Activated B cell treated with CpG ODN at 0.5 μM for 24 hours (primary cell): ENCODE data around the gene BRCA2. TPM values are rescaled to one million over a fixed set of nuclear protein-coding genes. Genes with fewer than 3 reads are reported as not detected.
"Not testable (repeated sequence)": the region's sequence is repeated elsewhere in the genome, so short reads cannot be mapped to it uniquely, and the experiment has no call there.

ENCODE experiments used
- ATAC-seq: fragments of 200-7000 bp; cut with Tn5 transposase; one replicate; pipeline ENCODE4 v1.10.0; 2021; ENCODE audit warnings: low read depth, mild to moderate bottlenecking, moderate library complexity
- CTCF ChIA-PET: fragments of 350-600 bp; sonication (Branson Sonifier 250); formaldehyde crosslinking; loops from one replicate; lab custom pipeline; 2021; ENCODE audit warnings: antibody characterized with exemption; lab: Charles Lee
- POLR2A ChIA-PET: fragments of 350-600 bp; sonication (Branson Sonifier 250); formaldehyde crosslinking; loops from one replicate; lab custom pipeline; 2021; ENCODE audit warnings: antibody characterized with exemption; lab: Charles Lee
- DNase-seq: peaks from one replicate; pipeline ENCODE4 v3.0.0; 2022
- H3K27ac Mint-ChIP-seq: one replicate; pipeline ENCODE4 v1.8.0; 2020; ENCODE audit warnings: mixed read lengths
- H3K27me3 Mint-ChIP-seq: one replicate; pipeline ENCODE4 v1.8.0; 2021; ENCODE audit warnings: mixed read lengths
- H3K36me3 Mint-ChIP-seq: one replicate; pipeline ENCODE4 v1.8.0; 2021; ENCODE audit warnings: low read depth, mixed read lengths
- H3K4me1 Mint-ChIP-seq: one replicate; pipeline ENCODE4 v1.8.0; 2021; ENCODE audit warnings: mixed read lengths
- H3K4me3 Mint-ChIP-seq: one replicate; pipeline ENCODE4 v1.8.0; 2020; ENCODE audit warnings: mild to moderate bottlenecking, mixed read lengths
- H3K9me3 Mint-ChIP-seq: one replicate; pipeline ENCODE4 v1.8.0; 2020; ENCODE audit warnings: mixed read lengths
- CTCF ChIP-seq: fragments of 200-600 bp; IDR thresholded peaks from one replicate; pipeline ENCODE4 v1.8.0; 2022; ENCODE audit warnings: antibody characterized with exemption, mild to moderate bottlenecking
- intact Hi-C: fragments of 100-400 bp; cut with micrococcal nuclease; formaldehyde crosslinking; loops from one replicate; pipeline ENCODE4 v1.15.1; 2024
- total RNA-seq: library from RNA; stranded (reverse); gene quantifications from 2 replicates; pipeline ENCODE4 v1.2.3, GENCODE V29; 2022

Gene BRCA2
- total RNA-seq, 1 donor from 2014 or later, result 6.6 TPM

- intact Hi-C loops, result no loop called here
- CTCF ChIA-PET, result no interaction called here
These were observed 15.1 kb downstream of the BRCA2 start for GRCh38 chr13:32330441-32330840.

GRCh38 chr13:32334671-32335070 is 19.4 kb downstream of the BRCA2 start:
- H3K4me1 Mint-ChIP-seq, result no peaks in the 10 kb centered on the region
- ChIA-PET CTCF (interaction anchor here (0.6 kb wide), 1 partner anchor 324 kb away, joined by 3 read pairs; no protein-coding TSS in a partner anchor), POLR2A (no interaction called here)
- peaks cover 50% of the 10 kb centered on the region for H3K36me3 Mint-ChIP-seq
- ATAC-seq, result no peak
- H3K9me3 Mint-ChIP-seq, result peaks cover 5% of the 10 kb centered on the region
- H3K27me3 Mint-ChIP-seq, result no peaks in the 10 kb centered on the region
- H3K27ac Mint-ChIP-seq, result no peak overlapping the region
- no peak for TF ChIP-seq CTCF
- intact Hi-C loops, result no loop called here
- DNase-seq, result no peak
- no peak overlapping the region for H3K4me3 Mint-ChIP-seq

More at GRCh38 chr13:32330441-32330840, 15.1 kb downstream of the BRCA2 start:
- no peak for TF ChIP-seq CTCF
- Mint-ChIP-seq H3K27ac (no peak overlapping the region), H3K27me3 (no peaks in the 10 kb centered on the region), H3K4me3 (no peak overlapping the region), H3K4me1 (no peaks in the 10 kb centered on the region), H3K9me3 (peaks cover 3% of the 10 kb centered on the region), H3K36me3 (peaks cover 37% of the 10 kb centered on the region)
- POLR2A ChIA-PET, result no interaction called here
- DNase-seq, result no peak
- no peak for ATAC-seq

DNA sequence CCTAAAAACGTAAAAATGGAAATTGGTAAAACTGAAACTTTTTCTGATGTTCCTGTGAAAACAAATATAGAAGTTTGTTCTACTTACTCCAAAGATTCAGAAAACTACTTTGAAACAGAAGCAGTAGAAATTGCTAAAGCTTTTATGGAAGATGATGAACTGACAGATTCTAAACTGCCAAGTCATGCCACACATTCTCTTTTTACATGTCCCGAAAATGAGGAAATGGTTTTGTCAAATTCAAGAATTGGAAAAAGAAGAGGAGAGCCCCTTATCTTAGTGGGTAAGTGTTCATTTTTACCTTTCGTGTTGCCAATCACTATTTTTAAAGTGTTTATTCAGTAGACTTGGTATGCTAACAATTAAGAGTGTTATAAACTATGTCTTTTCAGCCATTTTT is 25.6 kb downstream of the BRCA2 start:
- CTCF ChIA-PET, result no interaction called here
- peaks cover 15% of the 10 kb centered on the region for H3K36me3 Mint-ChIP-seq

GRCh38 chr13:32347651-32348050 is 32.3 kb downstream of the BRCA2 start:
- no peak for ATAC-seq
- H3K4me3 Mint-ChIP-seq, result no peak overlapping the region

More for the DNA sequence above, 25.6 kb downstream of the BRCA2 start:
- no peak for ATAC-seq
- TF ChIP-seq CTCF, result no peak
- Mint-ChIP-seq H3K4me3 (no peak overlapping the region), H3K9me3 (peaks cover 2% of the 10 kb centered on the region), H3K4me1 (no peaks in the 10 kb centered on the region), H3K27me3 (no peaks in the 10 kb centered on the region), H3K27ac (no peak overlapping the region)
- intact Hi-C loops, result no loop called here
- POLR2A ChIA-PET, result no interaction called here
- no peak for DNase-seq

GRCh38 chr13:32350839-32351441 is 35.6 kb downstream of the BRCA2 start:
- H3K27me3 Mint-ChIP-seq, DNase-seq, intact Hi-C loops, ATAC-seq, POLR2A ChIA-PET, H3K4me1 Mint-ChIP-seq, H3K4me3 Mint-ChIP-seq, CTCF ChIA-PET, H3K9me3 Mint-ChIP-seq, H3K27ac Mint-ChIP-seq: not testable (repeated sequence)
- H3K36me3 Mint-ChIP-seq, result peaks cover 18% of the 10 kb centered on the region

More at GRCh38 chr13:32347651-32348050, 32.3 kb downstream of the BRCA2 start:
- ChIA-PET CTCF (no interaction called here), POLR2A (no interaction called here)
- H3K27ac Mint-ChIP-seq, result no peak overlapping the region
- no peaks in the 10 kb centered on the region for H3K27me3 Mint-ChIP-seq
- no peak for DNase-seq
- no peaks in the 10 kb centered on the region for H3K9me3 Mint-ChIP-seq
- peaks cover 16% of the 10 kb centered on the region for H3K36me3 Mint-ChIP-seq
- intact Hi-C loops, result no loop called here
- no peaks in the 10 kb centered on the region for H3K4me1 Mint-ChIP-seq
- TF ChIP-seq CTCF, result no peak
